GM12864 (cell line): ENCODE measurements around the gene XRCC4.

Experiments
- DNase-seq: peaks from one replicate; pipeline ENCODE4 v3.0.0-alpha.2; 2011; ENCODE audit warnings: low read depth
- H3K4me3 ChIP-seq: 2 replicates; pipeline ENCODE4 v1.5.1; 2011; ENCODE audit warnings: mild to moderate bottlenecking, low read depth, low read length, control low read depth
- TF ChIP-seq, protein P1 (sequence below): IDR thresholded peaks from 2 replicates; pipeline ENCODE4 v1.5.1; 2011; ENCODE audit warnings: low read depth, mild to moderate bottlenecking, moderate library complexity, low read length, control low read depth, inconsistent platforms; ENCODE audit errors: missing control alignments

The XRCC4 gene

DNA sequence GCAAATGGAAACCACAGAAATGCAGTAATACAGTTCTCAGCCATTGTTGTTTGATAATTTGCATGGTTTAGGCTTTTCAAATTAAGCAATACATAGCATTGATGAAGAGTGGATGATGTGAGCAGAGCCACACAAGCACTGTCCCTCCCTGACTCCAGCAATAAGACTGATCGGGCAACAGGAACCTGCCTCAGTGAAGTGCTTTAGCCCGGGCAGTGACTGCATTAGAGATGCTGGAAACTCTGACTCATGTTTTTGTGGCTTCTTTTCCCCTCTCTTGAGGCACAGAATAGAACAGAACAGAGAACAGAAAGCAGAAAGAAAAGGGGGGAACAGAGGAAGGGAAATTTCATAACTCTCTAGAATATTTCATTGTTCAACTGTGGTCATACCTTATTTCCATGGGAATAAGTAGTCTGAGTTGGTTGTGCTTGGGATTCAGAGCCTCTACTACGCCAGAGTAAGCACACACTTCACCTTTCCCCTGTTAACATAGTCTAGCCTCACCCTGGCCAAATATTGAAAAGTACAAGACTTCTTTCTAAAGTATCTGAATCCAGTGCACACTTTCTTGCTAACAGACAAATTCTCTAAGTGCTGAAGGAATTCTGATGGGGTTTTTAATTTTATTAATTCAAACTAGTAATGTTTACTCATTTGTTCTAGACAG lies 229.4 kb downstream of the XRCC4 start:
- TF ChIP-seq, protein P1, sequence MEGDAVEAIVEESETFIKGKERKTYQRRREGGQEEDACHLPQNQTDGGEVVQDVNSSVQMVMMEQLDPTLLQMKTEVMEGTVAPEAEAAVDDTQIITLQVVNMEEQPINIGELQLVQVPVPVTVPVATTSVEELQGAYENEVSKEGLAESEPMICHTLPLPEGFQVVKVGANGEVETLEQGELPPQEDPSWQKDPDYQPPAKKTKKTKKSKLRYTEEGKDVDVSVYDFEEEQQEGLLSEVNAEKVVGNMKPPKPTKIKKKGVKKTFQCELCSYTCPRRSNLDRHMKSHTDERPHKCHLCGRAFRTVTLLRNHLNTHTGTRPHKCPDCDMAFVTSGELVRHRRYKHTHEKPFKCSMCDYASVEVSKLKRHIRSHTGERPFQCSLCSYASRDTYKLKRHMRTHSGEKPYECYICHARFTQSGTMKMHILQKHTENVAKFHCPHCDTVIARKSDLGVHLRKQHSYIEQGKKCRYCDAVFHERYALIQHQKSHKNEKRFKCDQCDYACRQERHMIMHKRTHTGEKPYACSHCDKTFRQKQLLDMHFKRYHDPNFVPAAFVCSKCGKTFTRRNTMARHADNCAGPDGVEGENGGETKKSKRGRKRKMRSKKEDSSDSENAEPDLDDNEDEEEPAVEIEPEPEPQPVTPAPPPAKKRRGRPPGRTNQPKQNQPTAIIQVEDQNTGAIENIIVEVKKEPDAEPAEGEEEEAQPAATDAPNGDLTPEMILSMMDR, result no peak
- DNase-seq, result peak; percentile 53
- H3K4me3 ChIP-seq, result no peak overlapping the region

DNA sequence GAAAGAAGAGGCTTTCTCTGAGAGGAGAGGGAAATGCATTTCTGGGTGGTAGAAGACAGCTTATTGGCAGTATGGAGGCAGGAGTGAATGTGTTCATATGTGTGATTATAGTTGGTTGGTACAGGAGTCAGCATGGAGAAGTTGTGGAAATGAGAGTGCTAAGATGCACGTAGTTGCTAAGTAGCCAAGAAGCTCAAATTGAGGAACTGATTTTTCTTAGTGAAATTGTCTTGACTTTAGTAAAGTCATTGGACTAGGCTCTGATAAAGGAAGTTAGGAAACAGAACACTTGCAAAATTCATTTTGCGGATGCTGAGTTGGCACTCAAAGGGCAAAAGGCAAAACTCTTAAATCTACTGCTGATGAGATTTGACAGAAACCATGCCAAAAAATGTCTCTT lies 235.3 kb downstream of the XRCC4 start:
- DNase-seq, result no peak
- TF ChIP-seq, protein P1, result no peak
- H3K4me3 ChIP-seq, result no peak overlapping the region

DNA sequence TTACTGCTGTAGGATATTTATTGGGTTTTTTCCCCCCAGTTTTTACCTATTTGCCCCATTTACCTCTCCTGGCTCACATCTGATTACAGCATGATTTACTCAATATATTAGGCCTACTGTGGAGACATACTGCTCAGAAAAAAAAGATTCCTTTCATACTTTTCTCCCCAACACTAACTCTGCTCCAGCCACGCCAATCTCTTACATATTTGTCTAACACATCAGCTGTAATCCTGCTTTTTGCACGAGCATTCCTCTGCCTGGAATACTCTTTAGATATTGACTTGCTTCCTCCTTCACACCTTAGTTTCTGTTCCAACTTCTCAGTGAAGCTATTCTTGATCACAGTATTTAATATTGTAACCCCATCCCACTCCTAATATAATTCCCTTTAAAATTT lies 236.1 kb downstream of the XRCC4 start:
- TF ChIP-seq, protein P1, result no peak
- DNase-seq, result no peak
- H3K4me3 ChIP-seq, result no peak overlapping the region

DNA sequence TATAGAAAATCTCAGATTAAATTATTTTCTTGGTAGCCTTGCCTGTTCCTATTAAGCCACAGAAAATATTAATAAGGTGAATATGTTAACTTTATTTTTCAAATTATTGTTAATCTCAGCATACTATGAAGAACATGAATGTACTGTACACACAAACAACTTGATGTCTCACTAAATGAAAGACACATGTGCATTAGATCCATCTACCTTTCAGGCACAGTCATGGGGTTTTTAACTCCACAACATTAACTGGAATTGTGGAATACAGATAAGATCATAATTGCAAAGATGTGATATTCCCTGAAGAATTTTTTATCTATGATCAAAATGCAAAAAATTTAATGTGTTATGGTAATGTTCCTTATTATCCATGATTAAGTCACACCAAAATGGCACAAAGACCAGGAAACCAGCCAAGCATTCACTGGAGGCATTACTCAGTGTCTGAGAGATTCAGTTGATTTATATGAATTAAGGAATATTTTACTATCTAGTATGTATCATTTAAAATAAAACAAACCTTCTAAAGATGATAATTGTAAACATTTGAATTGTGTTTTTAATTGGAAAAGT lies 244.2 kb downstream of the XRCC4 start:
- TF ChIP-seq, protein P1, result no peak
- no peak overlapping the region for H3K4me3 ChIP-seq
- DNase-seq, result no peak

DNA sequence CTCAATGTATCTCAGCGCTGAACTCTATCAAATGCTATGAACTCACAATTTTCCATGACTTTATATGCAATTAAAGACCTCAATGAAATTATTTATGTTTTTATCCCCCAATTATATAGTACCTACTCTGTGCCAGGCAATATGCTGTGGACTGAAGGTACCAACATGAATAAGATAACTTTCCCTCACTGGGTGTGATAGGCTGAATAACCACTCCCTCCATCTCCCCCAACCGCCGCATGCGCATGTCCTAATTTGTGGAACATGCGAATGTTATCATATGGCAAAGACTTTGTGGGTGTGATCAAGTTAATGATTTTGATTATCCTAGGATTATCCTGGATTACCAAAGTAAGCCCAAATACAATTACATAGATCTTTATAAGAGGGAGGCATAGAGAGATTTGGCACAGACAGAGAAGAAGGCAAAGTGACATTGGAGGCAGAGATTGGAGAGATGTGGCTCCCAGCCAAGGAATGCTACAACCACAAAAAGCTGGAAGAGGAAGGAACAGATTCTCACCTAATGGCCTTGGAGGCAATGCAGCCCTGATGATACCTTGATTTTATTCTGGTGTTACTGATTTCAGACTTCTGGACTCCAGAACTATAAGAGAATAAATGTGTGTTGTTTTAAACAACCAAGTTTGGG lies 245.1 kb downstream of the XRCC4 start:
- no peak overlapping the region for H3K4me3 ChIP-seq
- TF ChIP-seq, protein P1, result no peak
- DNase-seq, result no peak

DNA sequence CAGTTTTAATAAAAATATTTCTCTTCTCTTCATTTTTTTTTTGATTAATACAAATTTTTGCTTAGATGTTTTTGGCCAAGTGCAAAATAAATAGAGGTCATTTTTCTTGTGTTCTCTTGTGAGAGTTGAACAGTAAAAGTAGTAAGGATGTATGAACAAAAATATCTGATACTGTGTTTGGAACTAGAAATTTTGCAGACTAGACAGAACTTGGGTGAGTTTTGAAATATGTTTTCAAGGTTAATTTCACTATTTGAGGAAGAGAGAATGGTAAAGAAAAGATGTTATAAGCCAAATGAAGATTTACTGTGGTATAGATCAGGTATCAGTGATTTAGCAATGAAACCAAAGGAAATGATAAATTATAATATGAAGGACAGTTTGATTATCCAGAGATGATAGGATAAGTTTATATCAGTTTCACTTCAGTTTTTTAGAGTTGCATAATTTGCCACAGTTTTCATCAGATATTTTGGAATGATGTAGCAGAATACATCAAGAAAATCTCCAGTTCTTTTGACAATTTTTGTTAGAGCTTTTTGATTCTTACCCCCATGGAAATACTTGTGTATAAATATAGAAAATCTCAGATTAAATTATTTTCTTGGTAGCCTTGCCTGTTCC lies 246.3 kb downstream of the XRCC4 start:
- no peak overlapping the region for H3K4me3 ChIP-seq
- TF ChIP-seq, protein P1, result no peak
- DNase-seq, result no peak
